DMS79 treated with DMSO at 0.1 percent for 48 hours (cell line): ENCODE data around the gene FAM83C.

Experiments
- DNase-seq: peaks from one replicate; lab custom pipeline; 2025; lab: John Stamatoyannopoulos, UW

The FAM83C gene

GRCh38 chr20:35283441-35284266, 8.6 kb downstream of the FAM83C start:
- no peak for DNase-seq

DNA sequence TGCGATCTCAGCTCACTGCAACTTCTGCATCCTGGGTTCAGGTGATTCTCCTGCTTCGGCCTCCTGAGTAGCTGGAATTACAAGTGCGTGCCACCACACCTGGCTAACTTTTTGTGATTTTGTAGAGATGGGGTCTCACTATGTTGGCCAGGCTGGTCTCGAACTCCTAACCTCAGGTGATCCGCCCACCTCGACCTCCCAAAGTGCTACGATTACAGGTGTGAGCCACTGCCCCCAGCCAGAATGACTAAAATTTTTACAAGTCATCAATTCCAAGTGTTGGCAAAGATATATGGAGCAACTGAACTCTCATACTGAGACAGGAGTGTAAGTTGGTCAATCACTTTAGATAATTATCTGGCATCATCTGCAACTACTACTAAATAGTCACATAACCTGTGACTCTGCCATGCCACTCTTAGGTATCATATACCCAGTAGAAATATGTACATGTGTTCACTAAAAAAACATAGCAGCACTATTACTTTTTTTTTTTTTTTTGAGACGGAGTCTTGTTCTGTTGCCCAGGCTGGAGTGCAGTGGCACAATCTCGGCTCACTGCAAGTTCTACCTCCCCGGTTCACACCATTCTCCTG, 10.6 kb downstream of the FAM83C start:
- DNase-seq: no peak

- no peak for DNase-seq
These were observed 11.7 kb downstream of the FAM83C start for GRCh38 chr20:35280523-35280922.

DNA sequence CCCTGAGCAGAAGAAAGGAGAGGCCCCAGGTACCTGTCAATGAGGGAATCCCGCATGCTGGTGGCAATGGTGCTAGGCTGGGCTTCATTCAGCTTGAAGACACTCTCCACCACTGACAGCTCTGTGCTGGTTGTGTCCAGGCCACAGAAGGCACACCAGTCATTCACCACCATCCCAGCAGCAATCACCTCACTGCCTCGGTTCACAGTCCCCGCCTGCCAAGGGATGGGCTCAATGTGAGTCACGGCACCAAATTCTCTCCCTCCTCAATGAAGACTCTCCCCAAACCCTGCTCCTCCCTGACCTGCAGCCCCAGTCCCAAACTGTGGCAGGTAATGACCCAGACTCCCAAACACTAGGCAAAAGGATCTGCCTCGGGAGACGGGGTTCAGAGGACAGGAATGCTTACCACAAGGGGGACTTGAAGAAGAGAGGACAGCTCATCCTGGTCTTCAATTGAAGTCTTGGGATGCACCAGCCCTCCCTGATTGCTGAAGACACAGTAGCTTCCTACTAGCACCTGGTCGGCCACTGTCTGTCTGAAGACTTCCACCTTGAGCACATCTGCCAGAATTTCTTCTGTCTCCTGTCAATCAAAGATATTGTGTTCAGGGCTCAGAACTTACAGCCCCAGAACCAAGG, 12.6 kb downstream of the FAM83C start:
- DNase-seq: no peak

DNA sequence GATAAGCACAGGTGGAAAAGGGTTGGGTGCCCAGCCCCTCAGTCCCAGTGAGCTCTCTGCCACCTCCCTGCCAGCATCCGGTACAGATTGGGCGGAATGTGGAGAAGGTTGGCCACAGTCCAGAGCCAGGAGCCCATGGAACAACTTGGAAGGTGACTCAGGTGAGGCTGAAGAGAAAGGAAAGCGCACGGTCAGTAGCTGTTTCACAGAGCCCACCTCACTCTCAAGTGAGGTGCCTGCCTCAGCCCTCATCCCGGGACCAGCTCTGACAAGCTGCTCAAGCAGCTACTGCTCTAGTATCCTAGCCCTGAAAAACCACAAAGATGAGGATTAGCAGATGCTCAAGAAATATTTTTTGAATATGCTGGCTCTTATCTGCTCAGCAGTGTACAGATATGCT, 13.2 kb downstream of the FAM83C start:
- no peak for DNase-seq

DNA sequence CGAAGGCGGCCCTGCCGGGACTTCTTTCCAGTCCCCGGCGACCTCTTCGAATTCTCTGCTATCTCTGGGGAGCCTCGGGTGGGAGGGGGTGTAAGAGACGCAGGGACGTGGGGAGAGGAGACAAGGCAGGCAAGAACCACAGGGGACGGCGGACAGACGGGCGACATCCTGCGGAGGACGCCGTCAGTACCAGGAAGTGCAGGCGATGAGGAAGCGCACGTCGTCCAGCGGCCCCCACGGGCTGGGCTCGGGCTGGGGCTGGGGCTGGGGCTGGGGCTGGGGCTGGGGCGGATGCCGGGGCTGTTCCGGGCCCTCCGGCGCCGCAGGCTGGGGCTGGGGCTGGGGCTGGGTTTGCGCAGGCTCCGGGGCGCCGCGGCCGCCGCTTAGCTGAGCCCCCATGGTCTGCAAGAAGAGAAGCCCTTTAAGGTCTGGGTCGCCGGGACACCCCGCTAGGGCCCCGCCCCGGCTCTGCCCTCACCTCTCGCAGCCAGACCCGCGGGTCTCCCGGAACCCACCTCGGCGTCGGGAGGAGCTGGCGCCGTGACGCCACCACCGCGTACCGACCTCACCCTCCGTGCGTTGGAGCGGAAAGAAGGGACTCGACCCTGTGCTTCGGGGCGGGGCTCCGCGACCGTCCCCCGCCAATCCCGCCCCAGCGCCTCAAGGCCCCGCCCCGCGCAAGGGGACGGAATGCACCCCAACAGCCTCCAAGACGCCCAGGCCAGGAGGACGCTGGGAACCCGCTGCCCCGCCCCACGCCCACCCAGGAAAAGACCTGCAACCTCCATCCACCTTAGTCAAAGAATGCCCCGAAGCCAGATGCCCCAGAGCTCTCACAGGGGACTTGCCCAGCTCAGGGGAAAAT, 14.5 kb downstream of the FAM83C start, which contains the start of gene MMP24OS:
MMP24OS (minus strand) TSS at position 592 of the 865 bp plus-strand sequence; CDS start at position 399, 193 bp downstream.
- peak; percentile 65 for DNase-seq

- no peak for DNase-seq
These were observed 15.1 kb downstream of the FAM83C start for GRCh38 chr20:35277127-35277526.

DNA sequence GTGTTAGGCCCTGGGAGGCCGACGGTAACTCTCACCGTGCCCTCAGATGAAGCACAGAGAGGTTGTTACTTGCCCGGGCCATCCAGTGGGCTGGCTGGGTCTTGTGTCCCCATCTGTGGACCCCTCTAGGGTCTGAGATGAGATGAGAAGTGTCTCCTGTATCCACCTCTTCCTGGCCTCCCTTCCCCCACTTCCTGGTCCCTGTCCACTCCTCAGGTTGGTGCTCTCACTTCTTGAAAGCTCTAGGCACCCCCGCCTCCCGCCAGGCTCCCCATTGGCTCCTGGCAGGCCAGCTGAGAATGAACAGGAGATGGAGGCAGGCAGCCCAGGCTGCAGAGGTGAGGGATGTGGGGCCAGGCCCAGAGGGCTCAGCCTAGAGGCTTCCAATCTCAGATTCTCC, 15.8 kb downstream of the FAM83C start:
- DNase-seq: no peak

GRCh38 chr20:35275741-35276251, 16.4 kb downstream of the FAM83C start:
- no peak for DNase-seq

- DNase-seq: no peak
These were observed 17.8 kb downstream of the FAM83C start for GRCh38 chr20:35274172-35275092.

- DNase-seq: no peak
These were observed 18.6 kb downstream of the FAM83C start for GRCh38 chr20:35273449-35274171.

GRCh38 chr20:35271904-35272303, 20.3 kb downstream of the FAM83C start:
- no peak for DNase-seq

DNA sequence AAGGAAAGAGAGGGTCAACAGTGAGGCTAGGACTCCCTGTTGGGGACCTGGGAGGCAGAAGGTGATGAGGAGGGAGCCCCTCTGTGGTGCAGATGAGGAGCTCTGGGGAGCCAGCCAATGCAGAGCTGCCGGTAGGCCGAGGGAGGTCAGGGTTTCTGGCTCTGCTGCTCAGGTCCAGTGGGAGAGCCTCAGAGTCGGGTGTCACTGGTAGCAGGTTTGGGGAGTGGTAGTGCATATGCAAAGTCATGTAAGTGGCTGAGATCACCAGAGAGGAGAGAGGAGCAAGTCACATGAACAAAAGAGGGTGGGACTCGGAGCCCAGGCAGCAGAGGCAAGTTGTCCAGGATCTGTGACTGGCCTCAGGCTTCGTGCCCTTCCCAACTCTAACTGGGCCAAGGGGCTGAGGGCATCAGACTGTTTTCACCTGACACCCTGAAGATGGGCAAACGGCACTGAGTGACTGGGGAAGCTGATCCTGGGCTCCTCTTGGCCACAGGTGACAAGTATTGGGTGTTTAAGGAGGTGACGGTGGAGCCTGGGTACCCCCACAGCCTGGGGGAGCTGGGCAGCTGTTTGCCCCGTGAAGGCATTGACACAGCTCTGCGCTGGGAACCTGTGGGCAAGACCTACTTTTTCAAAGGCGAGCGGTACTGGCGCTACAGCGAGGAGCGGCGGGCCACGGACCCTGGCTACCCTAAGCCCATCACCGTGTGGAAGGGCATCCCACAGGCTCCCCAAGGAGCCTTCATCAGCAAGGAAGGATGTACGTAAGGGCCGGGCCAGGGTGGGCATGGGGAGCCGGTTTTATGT, 20.9 kb downstream of the FAM83C start:
- no peak for DNase-seq

GRCh38 chr20:35270021-35270902, 22.0 kb downstream of the FAM83C start:
- no peak for DNase-seq

- DNase-seq: peak; percentile 11
These were observed 23.0 kb downstream of the FAM83C start for GRCh38 chr20:35269055-35269781.

- no peak for DNase-seq
These were observed 25.1 kb downstream of the FAM83C start for GRCh38 chr20:35267092-35267491.

DNA sequence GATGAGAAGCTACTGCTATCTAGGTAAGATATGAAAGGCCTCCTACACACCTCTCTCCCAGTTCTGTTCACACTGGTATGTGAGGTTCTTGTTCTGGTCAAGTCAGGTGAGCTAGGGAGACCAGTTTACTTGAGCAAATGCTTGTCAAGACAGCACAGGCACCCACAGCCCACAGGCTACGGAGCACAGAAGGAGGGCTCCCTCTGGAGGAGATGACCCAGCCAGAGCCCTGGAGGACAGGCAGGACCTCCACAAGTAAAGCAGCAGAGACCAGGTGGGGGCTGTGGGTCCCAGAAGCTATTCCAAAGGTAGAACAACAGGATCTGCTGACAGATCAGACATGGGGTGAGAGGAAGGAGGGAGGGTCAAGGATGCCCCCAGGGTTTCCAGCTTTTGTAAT, 27.5 kb downstream of the FAM83C start:
- no peak for DNase-seq
